SH-SY5Y (cell line): ENCODE measurements around the gene ARHGAP15.

ENCODE experiments used
- GATA2 ChIP-seq: IDR thresholded peaks from 2 replicates; pipeline ENCODE4 v1.6.1; 2011; ENCODE audit warnings: mild to moderate bottlenecking, low read depth, low read length
- GATA3 ChIP-seq: IDR thresholded peaks from 2 replicates; pipeline ENCODE4 v1.6.1; 2011; ENCODE audit warnings: low read depth, mild to moderate bottlenecking, low read length, moderate library complexity

DNA sequence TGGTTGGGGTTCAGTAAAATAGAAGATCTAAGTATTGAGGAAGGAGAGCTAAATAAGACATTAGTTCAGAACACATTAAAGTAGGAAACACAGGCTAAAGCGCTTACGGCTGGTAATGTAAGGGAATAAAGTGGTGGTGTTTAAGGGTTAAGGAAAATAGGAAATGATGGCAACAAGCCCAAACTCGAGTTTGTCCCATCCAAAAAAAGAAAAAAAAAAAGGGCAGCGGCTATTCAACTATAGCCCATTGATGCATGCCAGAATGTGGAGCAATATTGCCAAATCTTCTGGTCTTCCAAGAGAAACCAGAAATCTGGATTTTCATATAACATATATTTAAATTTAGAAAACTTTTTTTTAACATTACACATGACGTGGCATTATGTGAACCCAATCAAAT lies 161.0 kb downstream of the ARHGAP15 start:
- TF ChIP-seq GATA3 (no peak), GATA2 (no peak)
